ENCODE data around the gene ELP6.

The ELP6 gene

DNA sequence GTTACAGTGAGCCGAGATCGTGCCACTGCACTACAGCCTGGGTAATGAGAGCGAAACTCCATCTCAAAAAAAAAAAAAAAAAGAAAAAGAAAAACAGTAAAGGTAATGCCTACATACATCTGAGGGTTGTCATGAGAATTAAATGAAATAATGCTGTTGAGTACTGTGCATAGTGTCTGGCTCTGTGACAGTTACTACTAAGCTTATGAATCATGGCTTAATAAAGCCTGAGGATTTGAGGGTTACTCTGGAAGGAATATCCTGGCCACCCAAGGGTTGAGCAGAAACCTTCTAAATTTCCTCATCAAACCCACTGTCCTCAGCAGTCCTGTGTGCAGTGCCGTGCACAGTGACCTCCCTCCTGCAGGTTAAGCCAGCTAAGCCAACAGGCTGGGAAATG lies 26.8 kb upstream of the ELP6 start:
- TF ChIP-seq TARDBP (IDR thresholded peaks at IDR 0.05) (no peak), FOXA1 (IDR thresholded peaks at IDR 0.05) (no peak), NFRKB (IDR thresholded peaks at IDR 0.05) (no peak), LEF1 (IDR thresholded peaks at IDR 0.05; ENCODE audit: borderline replicate concordance) (no peak), ARNT (IDR thresholded peaks at IDR 0.05) (no peak), HDGF (IDR thresholded peaks at IDR 0.05; ENCODE audit: borderline replicate concordance) (no peak), CTBP1 (IDR thresholded peaks at IDR 0.05; ENCODE audit: borderline replicate concordance) (no peak), ELF4 (IDR thresholded peaks at IDR 0.05) (no peak), PKNOX1 (IDR thresholded peaks at IDR 0.05) (no peak), SP1 (IDR thresholded peaks at IDR 0.05) (no peak)
- CTCF ChIA-PET = interaction anchor here (0.7 to 1.0 kb wide), 2 partner anchors 18 to 327 kb away, joined by 3 to 5 read pairs; no protein-coding TSS in a partner anchor
- POLR2A ChIA-PET = no interaction called here
- no peak for DNase-seq (ENCODE audit: extremely low spot score)

GRCh38 chr3:47536967-47537366 lies 23.5 kb upstream of the ELP6 start:
- no peak for DNase-seq (ENCODE audit: extremely low spot score)
- ChIA-PET CTCF (no interaction called here), POLR2A (no interaction called here)
- TF ChIP-seq FOXK2 (IDR thresholded peaks at IDR 0.05) = no peak
- TF ChIP-seq TARDBP (IDR thresholded peaks at IDR 0.05) = no peak
- TF ChIP-seq L3MBTL2 (conservative IDR thresholded peaks at IDR 0.05) = no peak
- no peak for TF ChIP-seq PKNOX1 (IDR thresholded peaks at IDR 0.05)
- no peak for TF ChIP-seq HDGF (IDR thresholded peaks at IDR 0.05; ENCODE audit: borderline replicate concordance)
- TF ChIP-seq CTBP1 (IDR thresholded peaks at IDR 0.05; ENCODE audit: borderline replicate concordance) = no peak
- no peak for TF ChIP-seq ZNF384 (IDR thresholded peaks at IDR 0.05)
- TF ChIP-seq NFRKB (IDR thresholded peaks at IDR 0.05) = no peak
- no peak for TF ChIP-seq SP1 (IDR thresholded peaks at IDR 0.05)
- no peak for TF ChIP-seq SUZ12 (IDR thresholded peaks at IDR 0.05)
- no peak for TF ChIP-seq FOXA1 (IDR thresholded peaks at IDR 0.05)
- no peak for TF ChIP-seq ELF4 (IDR thresholded peaks at IDR 0.05)
- TF ChIP-seq FOXM1 (IDR thresholded peaks at IDR 0.05; ENCODE audit: borderline replicate concordance) = no peak
- TF ChIP-seq BHLHE40 (IDR thresholded peaks at IDR 0.05; ENCODE audit: borderline replicate concordance) = no peak
- no peak for TF ChIP-seq ARNT (IDR thresholded peaks at IDR 0.05)
- no peak for TF ChIP-seq LEF1 (IDR thresholded peaks at IDR 0.05; ENCODE audit: borderline replicate concordance)

- TF ChIP-seq HDGF (IDR thresholded peaks at IDR 0.05; ENCODE audit: borderline replicate concordance) (no peak), L3MBTL2 (conservative IDR thresholded peaks at IDR 0.05) (no peak), PKNOX1 (IDR thresholded peaks at IDR 0.05) (no peak), SP1 (IDR thresholded peaks at IDR 0.05) (no peak), NFRKB (IDR thresholded peaks at IDR 0.05) (no peak), SUZ12 (IDR thresholded peaks at IDR 0.05) (no peak), ELF4 (IDR thresholded peaks at IDR 0.05) (no peak)
- ChIA-PET CTCF (no interaction called here), POLR2A (no interaction called here)
- no peak for DNase-seq (ENCODE audit: extremely low spot score)
These were observed 22.8 kb upstream of the ELP6 start for GRCh38 chr3:47536221-47536891.

DNA sequence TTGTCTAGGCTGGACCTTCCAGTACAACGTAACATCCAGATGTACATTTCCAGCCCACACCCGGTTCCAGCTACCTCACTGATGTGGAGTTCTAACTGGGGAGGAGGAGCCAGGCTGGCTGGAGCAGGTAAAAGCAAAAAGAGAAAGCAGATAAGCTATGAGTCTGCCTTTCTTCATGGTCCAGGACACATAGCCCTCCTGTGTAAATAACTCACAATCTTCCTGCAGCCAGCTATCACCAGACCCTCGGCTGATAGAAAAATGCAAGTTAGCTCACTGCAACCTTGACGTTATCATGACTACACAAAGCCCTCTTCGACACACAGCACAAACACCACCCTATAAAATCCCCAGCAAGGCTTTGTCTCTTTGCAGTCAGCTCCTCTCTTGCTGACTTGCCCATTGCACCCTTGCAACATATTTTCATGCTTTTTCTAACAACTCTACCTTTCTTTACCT lies 20.5 kb upstream of the ELP6 start:
- no peak for TF ChIP-seq L3MBTL2 (conservative IDR thresholded peaks at IDR 0.05)
- no peak for TF ChIP-seq SUZ12 (IDR thresholded peaks at IDR 0.05)
- no peak for TF ChIP-seq NFRKB (IDR thresholded peaks at IDR 0.05)
- TF ChIP-seq ELF4 (IDR thresholded peaks at IDR 0.05) = no peak
- no peak for TF ChIP-seq ZNF384 (IDR thresholded peaks at IDR 0.05)
- no peak for TF ChIP-seq CTBP1 (IDR thresholded peaks at IDR 0.05; ENCODE audit: borderline replicate concordance)
- no peak for TF ChIP-seq FOXM1 (IDR thresholded peaks at IDR 0.05; ENCODE audit: borderline replicate concordance)
- no peak for TF ChIP-seq FOXK2 (IDR thresholded peaks at IDR 0.05)
- TF ChIP-seq BHLHE40 (IDR thresholded peaks at IDR 0.05; ENCODE audit: borderline replicate concordance) = no peak
- TF ChIP-seq TARDBP (IDR thresholded peaks at IDR 0.05) = no peak
- no peak for TF ChIP-seq ARNT (IDR thresholded peaks at IDR 0.05)
- TF ChIP-seq PKNOX1 (IDR thresholded peaks at IDR 0.05) = no peak
- no peak for TF ChIP-seq LEF1 (IDR thresholded peaks at IDR 0.05; ENCODE audit: borderline replicate concordance)
- ChIA-PET POLR2A (no interaction called here), CTCF (interaction anchor here (0.5 to 1.1 kb wide), 2 partner anchors 12 to 62 kb away, joined by 3 read pairs; no protein-coding TSS in a partner anchor)
- DNase-seq (ENCODE audit: extremely low spot score) = no peak

- CTCF ChIA-PET = interaction anchor here (0.5 to 1.1 kb wide), 2 partner anchors 9 to 62 kb away, joined by 3 read pairs; no protein-coding TSS in a partner anchor
- POLR2A ChIA-PET = no interaction called here
- TF ChIP-seq FOXK2 (IDR thresholded peaks at IDR 0.05) = no peak
These were observed 20.0 kb upstream of the ELP6 start for GRCh38 chr3:47533481-47533880.

More at GRCh38 chr3:47533481-47533880, 20.0 kb upstream of the ELP6 start:
- no peak for DNase-seq (ENCODE audit: extremely low spot score)
